GM19438 (cell line): ENCODE measurements around the gene RTL10.

ENCODE experiments used
- ATAC-seq: cut with Tn5 transposase; IDR thresholded peaks from one replicate; pipeline ENCODE4 v1.9.1; 2021; ENCODE audit warnings: low read depth; ENCODE audit not compliant: unreplicated experiment

Gene RTL10

GRCh38 chr22:19826619-19826950 lies 28.1 kb downstream of the RTL10 start:
- ATAC-seq = no peak

GRCh38 chr22:19825904-19826618 lies 28.6 kb downstream of the RTL10 start:
- ATAC-seq = no peak

- ATAC-seq = no peak
Observed at GRCh38 chr22:19824926-19825339, 29.7 kb downstream of the RTL10 start.

- no peak for ATAC-seq
Observed at GRCh38 chr22:19824212-19824925, 30.3 kb downstream of the RTL10 start.

GRCh38 chr22:19823902-19824211 lies 30.8 kb downstream of the RTL10 start:
- no peak for ATAC-seq

GRCh38 chr22:19823191-19823901 lies 31.3 kb downstream of the RTL10 start:
- ATAC-seq = no peak

- no peak for ATAC-seq
Observed at GRCh38 chr22:19822301-19823117, 32.2 kb downstream of the RTL10 start.

GRCh38 chr22:19821523-19822300 lies 33.0 kb downstream of the RTL10 start:
- ATAC-seq = no peak

- no peak for ATAC-seq
Observed at GRCh38 chr22:19820880-19821522, 33.7 kb downstream of the RTL10 start.

GRCh38 chr22:19819911-19820879 lies 34.5 kb downstream of the RTL10 start:
- ATAC-seq = no peak

GRCh38 chr22:19819208-19819910 lies 35.3 kb downstream of the RTL10 start:
- ATAC-seq = no peak

GRCh38 chr22:19818324-19819207 lies 36.1 kb downstream of the RTL10 start:
- ATAC-seq = no peak

GRCh38 chr22:19816372-19817119 lies 38.1 kb downstream of the RTL10 start:
- no peak for ATAC-seq

GRCh38 chr22:19815823-19816290 lies 38.8 kb downstream of the RTL10 start:
- no peak for ATAC-seq

GRCh38 chr22:19815093-19815822 lies 39.4 kb downstream of the RTL10 start:
- ATAC-seq = no peak

GRCh38 chr22:19814428-19814827 lies 40.2 kb downstream of the RTL10 start:
- no peak for ATAC-seq
